HG03159 (cell line): ENCODE measurements around the gene NAV2.

Experiments used
- ATAC-seq: cut with Tn5 transposase; IDR thresholded peaks from one replicate; pipeline ENCODE4 v1.9.1; 2021; ENCODE audit warnings: mild to moderate bottlenecking, moderate library complexity; ENCODE audit not compliant: unreplicated experiment

Gene NAV2

DNA sequence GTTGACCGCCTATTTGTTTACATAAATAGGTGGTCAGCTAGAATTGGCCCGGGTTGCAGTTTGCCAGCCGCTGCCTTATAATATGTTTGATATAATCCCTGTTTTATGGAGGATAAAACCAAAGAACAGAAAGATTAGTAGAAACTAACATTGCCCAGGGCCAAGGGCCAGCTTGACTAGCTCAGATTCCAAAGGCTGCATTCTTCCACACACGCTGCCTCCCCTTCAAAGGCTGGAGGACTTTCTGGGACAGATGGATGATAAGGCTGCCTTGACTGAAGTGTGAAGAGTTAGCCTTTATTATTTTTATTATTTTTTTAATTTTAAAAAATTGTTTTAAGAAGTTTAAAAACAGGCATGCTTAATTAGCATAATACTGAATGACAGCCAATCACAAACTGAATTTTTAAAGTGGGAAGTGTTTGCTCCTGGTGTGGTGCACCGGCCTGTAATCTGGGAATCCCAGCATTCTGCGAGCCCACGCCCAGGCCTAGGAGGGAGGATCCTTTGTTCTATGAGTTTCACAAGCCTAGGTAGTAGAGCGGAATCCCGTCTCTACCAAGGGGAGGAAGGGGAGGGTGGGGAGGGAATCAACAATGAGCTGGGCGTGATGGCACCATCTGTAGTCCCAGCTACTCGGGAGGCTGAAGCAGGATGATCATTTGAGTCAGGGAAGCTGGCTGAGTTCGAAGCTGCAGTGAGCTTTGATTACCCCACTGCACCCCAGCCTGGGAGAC, 114.9 kb downstream of the NAV2 start:
- ATAC-seq, result no peak

DNA sequence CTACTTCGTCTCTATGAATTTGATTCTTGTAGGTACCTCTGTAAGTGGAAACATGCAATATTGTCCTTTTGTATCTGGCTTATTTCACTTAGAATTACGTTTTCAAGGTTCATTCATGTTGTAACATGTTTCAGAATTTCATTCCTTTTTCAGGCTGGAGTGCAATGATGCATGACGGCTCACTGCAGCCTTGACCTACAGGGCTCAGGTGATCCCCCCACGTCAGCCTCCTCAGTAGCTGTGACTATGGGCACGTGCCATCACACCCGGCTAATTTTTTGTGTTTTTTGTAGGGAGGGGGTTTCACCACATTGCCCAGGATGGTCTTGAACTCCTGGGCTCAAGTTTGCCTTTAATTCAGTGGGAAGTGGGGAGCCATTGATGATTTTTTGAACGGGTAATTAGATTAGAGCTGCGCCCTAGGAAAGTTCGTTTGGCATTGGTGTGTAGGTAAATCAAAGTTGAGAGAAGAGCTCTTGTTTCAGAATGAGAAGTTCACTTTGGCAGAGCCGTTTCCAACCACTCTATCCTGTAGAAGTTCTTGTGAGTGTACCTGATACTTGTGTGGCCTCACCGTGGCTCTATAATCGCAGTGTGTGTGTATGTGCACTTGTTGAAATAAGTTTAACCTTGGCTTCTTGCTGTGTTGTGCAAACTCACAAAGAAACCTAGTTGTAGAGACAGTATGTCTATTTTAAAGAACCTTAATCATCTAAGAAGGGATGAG, 115.9 kb downstream of the NAV2 start:
- no peak for ATAC-seq

DNA sequence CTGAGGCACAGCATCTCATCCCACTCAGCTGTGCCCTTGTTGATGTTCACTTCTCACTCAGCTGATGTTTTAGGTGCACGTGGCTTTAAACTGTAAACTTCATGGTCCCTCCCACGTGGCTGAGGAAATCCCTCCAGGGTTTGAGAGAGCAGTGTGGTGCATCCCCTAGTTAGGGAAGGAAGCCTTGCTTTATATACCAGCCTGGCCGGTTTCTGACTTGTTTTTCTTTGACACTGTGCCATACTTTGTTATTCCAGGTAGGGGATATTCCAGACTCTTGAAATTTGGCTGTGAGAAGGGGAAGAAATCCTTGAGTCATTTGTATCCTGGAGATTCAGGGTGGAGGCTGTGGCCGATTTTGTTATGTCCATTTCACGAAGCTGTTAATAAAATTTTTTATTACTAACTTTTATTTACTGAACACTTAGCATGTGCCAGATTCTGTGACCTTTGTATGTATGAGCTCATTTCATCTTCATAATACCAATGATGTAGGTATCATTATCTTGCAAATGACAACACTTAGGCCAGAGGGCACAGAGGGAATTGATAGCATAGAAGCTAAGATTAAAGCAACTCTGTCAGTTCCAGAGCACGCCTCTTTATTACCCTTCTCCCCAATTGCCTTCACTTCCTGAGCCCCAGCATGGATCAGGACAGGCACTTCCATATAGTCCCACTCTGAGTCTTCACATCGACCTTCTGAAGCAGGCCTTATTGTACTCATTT, 116.6 kb downstream of the NAV2 start:
- ATAC-seq, result no peak

DNA sequence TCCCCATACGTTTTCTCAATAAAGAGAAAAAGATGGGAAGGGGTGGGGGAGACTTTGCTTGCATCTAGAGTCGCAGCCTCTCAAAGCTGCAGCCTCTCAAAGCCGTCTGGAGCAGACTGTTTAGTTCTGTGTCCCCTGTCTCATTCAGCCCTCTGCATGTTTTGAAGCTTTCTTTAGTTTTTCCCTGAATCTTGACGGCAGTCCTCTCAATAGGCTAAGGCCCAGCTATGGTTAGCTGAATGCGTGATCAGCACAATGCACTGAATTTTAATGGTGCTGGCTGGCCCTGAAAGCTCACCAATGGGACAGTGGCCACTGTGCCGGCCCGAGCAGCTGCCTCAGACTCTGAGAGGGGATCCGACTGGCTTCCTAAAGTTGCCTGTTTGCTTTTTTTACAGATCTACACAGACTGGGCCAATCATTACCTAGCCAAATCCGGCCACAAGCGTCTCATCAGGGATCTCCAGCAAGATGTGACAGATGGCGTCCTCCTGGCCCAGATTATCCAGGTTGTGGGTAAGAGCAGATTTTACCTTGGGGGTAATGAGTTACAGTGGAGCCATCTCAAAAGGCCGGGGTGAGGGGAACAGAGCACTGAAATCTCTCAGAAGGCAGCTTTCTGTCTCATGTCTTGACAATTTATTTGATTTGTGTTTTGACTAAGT, 119.6 kb downstream of the NAV2 start:
- no peak for ATAC-seq

DNA sequence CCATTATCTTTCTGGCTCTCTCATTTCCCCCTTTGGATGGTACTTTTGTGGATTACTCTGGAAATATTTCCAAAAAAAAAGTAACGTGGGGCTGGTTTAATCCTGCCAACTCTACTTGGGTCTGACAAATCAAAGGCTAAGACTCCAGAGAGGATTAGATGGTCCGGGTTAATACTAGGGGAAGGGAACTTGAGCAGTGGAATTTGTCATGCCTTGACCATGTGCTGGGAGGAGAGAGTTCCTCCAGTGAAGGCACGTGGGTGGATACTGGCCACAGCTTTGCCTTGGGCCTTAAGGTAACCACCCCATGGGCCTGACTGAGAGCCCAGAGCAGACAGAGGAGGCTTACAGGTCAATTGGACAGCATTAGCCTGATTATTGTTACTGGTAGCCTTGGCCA, 120.3 kb downstream of the NAV2 start:
- ATAC-seq, result no peak

DNA sequence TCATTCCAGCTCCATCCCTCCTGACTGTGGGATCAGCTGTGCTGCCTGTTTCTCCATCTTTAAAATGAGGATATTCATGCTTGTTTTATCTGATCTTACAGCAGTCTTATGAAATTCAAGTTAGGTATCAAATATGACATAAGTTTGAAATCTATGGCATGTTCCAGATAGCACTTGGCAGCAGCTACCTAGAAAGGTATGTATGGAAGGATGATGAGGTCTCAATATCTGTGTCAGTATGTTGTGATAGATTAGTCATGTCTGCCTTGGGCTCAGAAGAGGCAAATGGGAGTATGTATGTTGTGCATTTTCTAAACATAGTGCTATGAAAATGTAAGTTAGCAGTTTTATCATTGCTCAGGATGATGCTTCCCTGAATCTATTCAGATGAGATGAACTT, 122.1 kb downstream of the NAV2 start:
- no peak for ATAC-seq

DNA sequence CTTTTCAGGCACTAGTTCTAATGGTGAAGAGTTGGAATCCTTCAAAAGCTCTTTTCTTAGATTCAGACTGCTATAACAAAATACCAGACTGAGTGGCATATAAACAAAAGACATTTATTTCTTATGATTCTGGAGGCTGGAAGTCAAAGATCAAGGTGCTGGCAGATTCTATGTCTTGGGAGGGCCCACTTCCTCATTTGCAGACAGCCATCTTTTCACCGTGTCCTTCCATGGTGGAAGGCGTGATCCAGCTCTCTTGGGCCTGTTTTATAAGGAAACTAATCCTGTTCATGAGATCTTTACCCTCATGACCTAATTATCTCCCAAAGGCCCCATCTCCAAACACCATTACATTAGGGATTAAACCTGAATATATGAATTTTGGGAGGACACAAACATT, 124.0 kb downstream of the NAV2 start:
- no peak for ATAC-seq

DNA sequence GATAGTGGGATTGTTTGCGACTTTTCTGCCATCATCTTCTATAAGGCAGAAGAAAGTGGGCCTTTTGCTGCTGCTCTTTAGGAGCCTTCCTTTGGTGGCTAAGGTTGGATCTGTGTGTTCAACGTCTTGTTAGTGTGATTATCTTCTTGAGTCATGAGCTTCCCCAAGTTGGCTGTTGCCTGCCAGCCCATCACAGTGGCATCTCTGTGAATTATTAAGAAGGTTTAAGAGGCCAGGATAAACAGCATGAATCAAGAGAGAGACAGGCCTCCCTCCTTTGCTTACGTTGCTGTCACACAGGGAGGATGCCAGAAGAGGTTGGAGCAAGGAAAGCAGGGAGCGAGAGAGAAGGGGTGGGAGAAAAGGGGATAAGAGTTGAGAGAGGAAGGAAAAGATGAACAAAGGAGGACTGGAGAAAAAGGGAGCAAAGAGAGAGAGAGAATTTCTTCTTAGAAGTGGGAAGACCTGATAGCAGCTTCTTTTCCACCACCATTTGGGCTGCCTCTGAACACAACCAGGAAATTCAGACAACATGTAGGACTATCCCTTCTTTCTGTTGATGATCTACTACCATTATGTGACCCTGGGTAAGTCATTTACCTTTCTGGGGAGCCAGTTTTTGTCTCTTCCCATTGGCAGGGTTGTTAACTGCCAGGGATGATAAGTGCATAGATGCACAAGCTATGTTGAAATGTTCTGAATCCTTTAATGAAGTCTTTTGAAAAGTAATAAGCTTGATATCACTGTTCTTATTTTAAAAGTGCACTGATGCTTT, 126.5 kb downstream of the NAV2 start:
- no peak for ATAC-seq

DNA sequence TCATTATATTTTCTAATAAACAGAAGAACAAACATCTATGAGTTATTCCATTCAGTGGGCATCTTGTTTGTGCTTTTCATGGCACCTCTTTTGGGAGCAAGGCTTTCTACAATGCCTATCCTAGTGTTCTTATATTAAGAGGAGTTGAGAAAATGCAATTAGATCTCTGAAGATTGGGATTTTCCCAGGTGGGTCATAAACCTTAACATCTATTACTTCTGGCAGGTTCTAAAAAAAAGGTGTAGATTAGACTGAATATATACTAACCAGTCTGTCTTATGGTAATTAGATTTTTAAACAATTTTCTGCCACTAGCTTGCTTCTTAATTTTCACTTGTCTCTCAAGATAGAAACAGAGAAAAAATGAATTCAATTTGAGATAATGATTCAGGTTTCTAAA, 128.3 kb downstream of the NAV2 start:
- ATAC-seq, result no peak

DNA sequence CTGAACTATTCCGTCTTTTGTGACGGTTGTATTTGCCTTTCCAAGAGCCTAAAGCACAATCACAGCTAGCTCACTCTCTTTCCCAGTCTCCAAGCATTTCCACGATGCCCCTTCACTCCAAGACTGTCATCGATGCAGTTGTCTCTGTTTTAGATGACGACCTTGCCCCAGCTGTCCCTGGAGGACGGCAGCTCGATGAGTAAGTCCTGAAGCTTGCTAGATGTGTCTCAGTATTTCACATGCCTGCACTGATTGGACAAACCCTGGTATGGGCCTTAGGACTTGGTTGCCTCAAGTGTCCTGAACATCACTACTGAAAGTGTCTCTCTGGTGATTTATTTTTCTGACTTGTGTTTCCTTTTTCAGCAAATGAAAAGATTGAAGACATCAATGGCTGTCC, 129.9 kb downstream of the NAV2 start:
- ATAC-seq, result no peak

DNA sequence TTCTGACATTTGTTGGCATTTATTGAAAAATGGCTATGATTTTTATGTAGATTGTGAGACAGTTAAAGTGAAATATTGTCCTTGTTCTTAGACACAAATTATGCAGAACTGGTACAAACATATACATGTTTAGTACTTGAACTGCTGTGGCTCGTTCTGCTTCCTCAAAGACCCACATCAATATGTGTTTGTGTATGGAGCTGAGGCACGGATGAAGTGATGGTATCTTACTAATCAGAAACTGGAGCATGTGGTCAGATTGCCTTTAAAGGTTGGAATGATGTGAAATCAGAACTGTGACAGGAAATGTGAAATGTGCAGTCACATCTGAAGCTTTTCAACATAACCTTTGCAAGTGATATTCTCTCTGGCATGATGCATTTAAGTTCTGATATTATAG, 130.4 kb downstream of the NAV2 start:
- no peak for ATAC-seq

DNA sequence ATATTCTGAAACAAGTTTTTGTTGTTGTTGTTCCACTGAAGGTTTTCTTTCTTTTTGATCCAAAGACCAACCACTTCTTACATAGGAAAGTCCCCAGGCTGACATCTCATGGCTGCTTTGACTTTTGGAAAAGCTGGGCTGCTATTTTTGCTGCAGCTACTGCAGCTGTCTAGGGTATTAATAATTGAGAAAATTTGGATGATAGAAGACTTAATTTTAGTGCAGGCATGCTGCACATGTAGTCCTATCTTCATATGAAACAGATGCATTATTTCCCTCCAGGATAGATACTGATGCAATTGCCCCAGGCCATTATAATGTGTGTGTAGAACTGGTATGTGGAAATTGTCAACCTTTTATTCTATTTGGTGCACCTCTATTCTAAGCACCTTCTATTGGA, 131.4 kb downstream of the NAV2 start:
- ATAC-seq, result no peak

DNA sequence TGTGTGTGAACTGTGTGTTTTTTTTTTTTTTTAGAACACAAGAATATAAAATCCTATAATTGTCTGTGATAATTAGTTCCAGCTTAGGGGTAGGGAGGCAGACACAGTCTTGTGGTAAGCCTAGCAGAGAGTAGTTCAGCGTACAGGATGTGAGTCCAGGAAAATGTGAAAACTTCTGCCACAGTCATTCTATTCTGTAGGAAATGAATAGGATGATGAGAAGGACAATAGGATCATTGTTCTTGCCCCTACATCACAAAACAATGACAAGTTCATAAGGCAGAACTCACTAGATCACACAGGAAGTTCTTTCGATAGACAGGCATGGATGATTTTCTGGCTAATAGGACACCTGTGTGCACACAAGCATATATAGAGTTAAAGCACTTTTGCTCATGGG, 132.2 kb downstream of the NAV2 start:
- ATAC-seq, result no peak

DNA sequence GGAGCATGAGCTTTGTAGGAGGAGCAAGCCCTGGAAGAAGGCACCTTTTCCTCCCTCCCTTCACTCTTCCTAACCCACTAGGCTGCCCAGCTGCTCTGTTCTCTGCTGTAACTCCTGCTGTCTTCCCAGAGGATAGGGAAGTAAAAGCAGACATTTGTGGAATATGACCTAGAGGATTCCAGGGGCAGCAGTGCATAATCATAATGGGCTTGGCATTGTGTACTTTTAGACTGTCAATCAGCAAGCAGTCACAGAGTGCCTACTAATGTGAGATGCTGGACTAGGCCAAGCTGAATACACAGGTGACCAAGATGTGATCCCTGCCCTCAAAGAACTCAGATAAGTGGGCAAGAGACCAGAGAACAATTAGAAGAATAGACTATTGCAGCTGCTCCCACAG, 133.0 kb downstream of the NAV2 start:
- no peak for ATAC-seq

DNA sequence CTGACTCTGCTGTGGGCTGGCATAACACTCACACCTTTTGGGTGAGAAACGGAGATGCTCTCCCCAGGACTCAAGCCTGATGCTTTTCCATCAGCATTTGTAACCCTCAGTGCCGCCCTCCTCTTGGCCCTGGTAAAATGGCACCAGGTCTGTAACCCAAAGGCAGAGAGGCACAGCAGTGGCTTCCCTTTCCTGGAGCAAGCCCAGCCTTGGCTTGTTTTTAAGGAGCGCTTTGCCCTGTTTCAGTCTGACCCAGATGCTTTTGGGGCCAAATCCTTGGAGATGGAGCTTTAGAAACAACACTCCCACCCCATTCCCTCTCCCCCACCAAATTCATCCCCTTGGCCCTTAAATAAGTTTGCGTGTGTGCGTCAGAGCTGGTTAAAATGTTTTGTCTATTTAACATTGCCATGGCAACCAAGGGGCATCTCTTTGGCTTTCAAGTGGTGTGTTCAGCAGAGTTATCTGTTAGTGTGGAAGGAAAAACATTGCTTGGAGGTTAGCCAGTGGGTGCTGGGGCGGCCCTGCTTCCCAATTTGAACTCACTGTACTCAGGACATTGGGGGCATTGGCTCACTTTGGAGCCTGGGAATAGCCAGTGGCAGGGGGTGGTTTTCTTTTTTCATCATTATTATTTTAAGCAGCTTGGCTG, 134.1 kb downstream of the NAV2 start:
- ATAC-seq, result no peak

DNA sequence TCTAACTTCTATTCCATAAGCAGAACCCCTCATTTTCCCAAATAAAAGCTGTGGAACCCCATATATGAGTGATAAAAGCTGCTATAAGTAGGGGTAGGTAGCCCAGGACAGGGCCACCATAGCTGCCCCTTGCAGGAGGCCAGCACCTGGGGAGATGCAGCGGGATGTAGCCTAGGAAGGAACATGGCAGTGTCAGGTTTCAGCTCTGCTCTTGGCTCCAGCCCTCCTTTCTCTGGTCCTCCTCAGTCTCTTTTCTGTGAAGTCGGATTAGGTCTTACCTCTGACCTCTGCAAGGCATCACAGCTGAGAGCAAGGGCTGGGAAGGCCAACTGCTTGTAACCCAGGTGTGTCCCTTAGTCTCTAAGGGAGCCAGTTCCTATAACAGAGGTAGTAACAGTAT, 135.6 kb downstream of the NAV2 start:
- ATAC-seq, result no peak

DNA sequence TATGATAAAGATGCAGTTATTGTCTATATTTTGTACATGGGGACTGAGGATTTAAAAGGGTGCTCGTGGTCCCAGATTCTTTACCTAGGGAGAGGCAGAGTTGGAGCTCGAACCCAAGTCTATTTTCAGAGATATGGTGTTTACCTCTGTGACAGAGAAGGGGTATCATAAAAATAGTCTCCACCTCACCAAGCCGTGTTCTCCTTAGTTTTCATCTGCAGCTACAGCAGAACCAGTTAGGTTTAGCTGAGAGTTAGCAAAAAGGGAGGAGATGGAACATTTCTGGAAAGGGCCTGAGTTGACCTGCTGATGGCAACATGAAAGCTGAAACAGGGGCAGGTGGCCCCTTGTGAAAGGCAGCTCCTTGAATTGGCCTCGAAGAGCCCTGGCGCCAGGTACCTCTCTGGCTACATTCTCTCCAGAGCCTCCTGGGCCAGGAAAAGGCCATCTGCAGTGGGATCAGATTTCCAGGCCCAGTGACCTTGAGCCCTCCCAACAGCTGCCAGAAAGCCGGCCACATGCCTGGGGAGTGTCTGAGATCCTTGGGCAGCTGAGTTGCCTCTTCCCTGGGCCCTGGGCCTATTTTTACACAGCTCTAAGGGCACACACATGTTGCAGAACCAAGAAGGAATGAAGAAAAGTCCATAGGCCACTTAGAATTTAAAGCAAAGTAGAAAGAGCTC, 136.6 kb downstream of the NAV2 start:
- ATAC-seq, result no peak

DNA sequence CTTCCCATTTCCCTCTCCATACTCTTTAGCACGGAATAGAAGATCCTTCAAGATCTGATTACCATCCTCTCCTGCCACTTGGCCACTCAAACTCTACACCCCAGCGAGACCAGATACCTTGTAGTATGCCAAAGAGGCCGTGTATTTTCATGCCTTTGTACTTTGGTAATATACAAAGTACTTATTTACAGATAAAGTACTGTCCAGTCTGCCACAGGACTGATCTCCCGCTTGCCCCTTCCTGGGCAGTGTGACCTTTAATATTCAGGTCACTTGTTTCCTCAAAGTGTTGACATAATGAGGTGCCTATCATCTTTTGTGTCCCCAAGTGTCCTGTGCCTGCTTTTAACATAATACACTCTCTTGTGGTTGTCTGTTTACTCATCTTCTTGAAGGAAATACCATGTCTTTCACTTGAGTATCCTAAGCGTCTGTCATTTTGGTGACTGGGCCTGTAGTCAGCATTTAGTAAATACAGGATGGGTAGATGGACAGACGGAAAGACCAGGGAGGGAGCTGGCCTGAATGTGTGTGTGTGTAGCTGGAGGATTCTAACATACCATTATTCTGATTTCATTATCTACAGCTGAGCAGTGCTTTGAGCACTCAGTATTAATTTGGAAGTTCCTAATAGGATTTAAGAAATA, 137.4 kb downstream of the NAV2 start:
- ATAC-seq, result no peak

DNA sequence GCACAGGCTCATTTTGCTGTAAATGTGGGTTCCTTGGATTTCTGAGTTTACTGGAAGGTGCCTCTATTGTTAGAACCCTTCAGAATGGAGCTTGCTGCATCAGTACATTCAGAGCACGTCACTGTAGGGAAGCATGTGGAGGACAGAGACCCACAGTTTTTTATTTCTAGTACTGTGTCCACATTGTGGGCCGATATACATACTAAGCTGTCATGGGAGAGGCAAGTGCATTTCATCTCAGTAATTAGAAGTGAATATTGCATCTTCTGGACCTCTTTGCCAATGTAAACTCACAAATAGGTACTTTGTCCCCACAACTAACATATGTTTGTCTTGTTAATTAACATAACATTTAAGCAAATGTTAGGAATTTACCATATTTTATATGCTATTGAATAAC, 139.7 kb downstream of the NAV2 start:
- ATAC-seq, result no peak
